NCI-H345 (cell line): ENCODE results near the gene ABR.
"Not testable (repeated sequence)": the region's sequence is repeated elsewhere in the genome, so short reads cannot be mapped to it uniquely, and the experiment has no call there.

Experiments used
- DNase-seq: peaks from one replicate; lab custom pipeline; 2025; lab: John Stamatoyannopoulos, UW

ABR gene

GRCh38 chr17:1071103-1071825 lies 108.5 kb downstream of the ABR start:
- no peak for DNase-seq

DNA sequence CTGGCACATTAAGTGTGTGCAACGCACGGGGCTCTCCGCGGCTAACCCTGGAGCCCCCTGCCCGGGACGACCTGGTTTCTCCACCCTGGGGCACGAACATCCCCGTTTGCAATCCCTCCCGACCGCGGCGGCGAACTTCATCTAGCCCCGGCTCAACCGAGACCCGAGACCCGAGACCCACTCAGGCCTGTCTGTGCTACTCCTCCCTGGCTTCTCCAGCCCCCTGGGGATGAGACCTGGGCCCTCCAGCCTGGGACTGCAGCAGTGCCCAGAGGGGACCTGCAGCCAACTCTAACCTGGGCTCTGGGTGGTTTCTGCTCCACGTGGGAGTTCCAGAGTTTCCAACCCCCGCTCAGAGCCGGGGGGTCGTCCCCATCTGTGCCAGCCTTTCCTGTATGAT lies 109.4 kb downstream of the ABR start:
- no peak for DNase-seq

GRCh38 chr17:1069847-1070246 lies 109.9 kb downstream of the ABR start:
- DNase-seq: no peak

- no peak for DNase-seq
Measured at GRCh38 chr17:1068356-1068755, 111.4 kb downstream of the ABR start.

- no peak for DNase-seq
Measured at GRCh38 chr17:1067282-1067956, 112.4 kb downstream of the ABR start.

DNA sequence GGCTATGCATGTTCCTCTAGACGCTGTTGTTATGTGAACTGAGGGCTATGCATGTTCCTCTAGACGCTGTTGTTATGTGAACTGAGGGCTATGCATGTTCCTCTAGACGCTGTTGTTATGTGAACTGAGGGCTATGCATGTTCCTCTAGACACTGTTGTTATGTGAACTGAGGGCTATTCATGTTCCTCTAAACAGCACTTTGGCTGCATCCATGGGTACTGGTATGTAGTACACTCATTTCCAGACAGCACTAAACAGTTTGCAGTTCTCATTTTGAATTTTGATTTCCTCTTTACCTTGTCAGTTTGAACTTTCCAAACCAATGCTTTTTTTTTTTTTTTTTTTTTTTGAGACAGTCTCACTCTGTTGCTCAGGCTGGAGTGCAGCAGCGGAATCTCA lies 114.4 kb downstream of the ABR start:
- DNase-seq: not testable (repeated sequence)

- no peak for DNase-seq
Measured at GRCh38 chr17:1060991-1061390, 118.8 kb downstream of the ABR start.

- no peak for DNase-seq
Measured at GRCh38 chr17:1059131-1059795, 120.5 kb downstream of the ABR start.

GRCh38 chr17:1058423-1059130 lies 121.2 kb downstream of the ABR start:
- no peak for DNase-seq

- DNase-seq: no peak
Measured at GRCh38 chr17:1056761-1057160, 123.0 kb downstream of the ABR start.

DNA sequence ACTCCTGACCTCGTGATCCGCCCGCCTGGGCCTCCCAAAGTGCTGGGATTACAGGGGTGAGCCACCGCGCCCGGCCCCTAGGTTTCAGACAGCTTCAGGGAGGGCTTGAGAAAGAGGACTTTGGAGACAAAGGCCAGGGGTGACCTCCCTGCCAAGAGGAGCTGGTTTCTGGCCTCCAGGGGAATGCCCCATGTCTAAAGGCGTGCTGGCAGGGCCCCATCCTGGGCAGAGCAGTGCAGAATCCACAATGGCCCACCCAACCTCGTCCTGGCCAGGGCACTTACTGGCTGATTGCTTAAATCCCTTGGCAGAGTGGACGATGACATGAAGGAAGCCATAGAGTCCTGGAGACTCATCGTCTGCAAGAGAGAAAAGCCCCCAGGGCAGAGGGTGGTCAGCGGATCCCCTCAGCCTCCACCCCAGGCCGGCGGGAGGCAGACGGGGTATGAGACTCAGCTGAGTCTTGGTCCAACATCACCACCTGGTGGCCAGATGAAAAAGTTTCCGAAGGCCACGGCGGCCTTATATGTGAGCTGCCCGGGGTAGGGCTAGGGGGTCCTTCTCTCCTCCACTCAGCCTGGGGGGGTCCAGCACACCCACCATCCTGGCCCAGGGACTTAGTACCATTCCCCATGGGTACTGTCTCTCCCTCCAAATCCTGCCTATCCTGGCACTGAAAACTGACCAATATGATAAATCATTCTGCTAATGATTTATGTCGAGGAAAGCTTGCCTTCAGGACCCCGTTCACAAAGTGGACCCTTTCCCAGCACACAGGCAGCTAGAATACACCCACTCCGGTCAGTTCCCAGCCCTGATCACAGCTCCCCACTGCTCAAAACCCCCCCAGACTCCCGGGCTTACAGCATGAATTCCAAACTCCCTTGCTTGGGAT lies 123.8 kb downstream of the ABR start:
- no peak for DNase-seq

DNA sequence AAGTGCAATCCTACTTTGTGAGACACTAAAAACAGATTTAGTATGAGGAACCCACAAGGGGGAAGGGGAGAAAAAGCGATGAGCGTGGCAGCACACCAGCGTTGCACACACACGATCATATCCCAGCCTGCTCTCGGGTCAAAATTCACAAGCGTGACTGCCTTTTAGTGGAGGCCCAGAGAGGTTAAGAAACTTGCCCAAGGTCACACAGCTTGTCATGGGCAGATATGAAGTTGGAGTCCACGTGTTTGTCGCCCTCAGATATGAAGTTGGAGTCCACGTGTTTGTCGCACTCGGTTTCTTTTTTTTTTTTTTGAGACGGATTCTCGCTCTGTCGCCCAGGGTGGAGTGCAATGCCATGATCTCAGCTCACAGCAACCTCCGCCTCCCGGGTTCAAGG lies 124.5 kb downstream of the ABR start:
- DNase-seq: no peak

- no peak for DNase-seq
Measured at GRCh38 chr17:1054656-1055055, 125.1 kb downstream of the ABR start.

- DNase-seq: no peak
Measured at GRCh38 chr17:1053661-1054360, 126.0 kb downstream of the ABR start.

DNA sequence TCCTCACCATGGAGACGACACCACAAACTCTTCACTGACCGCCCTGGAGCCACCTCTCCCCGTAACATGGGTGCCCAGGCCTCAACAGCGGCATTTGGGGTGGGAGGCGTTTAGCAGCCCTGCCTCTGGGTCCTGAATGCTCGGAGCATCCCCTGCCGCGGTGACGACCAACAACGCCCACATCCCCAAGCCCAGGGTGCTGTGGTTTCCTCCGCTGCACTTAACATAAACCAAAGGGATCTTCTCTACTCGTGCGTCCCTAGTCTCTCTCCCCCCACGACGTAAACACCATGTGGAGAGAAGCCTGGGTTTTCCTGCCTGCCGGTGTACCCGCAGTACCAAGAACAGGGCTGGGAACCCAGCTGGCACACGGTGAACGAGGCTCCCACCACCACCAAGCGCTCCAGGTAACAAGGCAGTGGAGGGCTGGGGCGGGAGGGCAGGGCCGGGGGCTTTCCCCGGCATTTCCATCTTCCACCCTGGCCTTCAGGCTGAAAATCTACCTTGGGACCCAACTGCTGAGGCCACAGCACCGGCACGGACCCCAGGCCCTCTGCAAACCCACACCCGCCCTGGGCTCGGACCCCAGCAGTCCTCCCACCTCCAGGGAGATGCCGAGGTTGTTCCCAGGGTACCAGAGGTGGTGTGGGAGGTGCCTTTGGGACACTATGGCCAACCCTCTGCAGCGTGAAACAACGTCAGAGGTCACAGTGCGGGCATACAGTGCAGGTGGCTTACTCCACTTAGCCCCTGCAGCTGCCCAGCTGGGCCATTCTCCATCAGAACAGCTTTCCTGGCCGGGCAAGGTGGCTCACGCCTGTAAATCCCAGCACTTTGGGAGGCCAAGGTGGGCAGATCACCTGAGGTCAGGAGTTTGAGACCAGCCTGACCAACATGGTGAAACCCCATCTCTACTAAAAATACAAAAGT lies 128.5 kb downstream of the ABR start:
- no peak for DNase-seq

DNA sequence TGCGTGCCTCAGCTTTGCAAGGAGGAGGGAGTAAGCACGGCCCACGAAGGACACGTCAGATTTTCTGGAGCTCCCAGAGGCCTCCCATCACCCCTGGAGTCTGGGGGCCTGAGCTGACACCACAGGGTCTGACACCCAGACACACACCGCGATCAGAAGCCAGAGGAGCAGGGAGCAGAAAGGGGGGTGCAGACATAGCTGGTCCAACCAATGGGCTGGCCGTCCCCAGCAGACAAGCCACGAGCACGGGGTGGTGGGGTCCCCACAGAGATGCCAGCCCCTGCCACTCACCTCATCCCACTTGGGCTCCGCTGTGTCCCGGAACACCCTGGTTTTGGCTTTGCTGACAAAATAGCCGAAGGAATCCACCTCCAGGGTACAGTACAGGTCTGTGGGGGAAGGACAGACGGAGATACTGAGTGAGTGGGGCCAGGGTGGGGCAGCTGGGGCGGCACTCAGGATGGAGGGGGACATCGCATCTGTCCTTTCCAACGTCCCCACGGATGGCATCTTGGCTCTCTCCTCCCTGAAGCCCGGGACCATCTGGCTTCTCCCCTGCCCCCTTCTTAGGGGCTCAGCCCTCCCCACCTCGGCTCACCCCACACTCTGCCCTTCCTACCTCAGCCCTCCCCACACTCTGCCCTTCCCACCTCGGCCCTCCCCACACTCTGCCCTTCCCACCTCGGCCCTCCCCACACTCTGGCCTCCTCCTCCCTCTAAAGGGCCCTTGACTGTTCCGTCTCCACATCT lies 129.4 kb downstream of the ABR start:
- no peak for DNase-seq

GRCh38 chr17:1049446-1050225 lies 130.1 kb downstream of the ABR start:
- no peak for DNase-seq

DNA sequence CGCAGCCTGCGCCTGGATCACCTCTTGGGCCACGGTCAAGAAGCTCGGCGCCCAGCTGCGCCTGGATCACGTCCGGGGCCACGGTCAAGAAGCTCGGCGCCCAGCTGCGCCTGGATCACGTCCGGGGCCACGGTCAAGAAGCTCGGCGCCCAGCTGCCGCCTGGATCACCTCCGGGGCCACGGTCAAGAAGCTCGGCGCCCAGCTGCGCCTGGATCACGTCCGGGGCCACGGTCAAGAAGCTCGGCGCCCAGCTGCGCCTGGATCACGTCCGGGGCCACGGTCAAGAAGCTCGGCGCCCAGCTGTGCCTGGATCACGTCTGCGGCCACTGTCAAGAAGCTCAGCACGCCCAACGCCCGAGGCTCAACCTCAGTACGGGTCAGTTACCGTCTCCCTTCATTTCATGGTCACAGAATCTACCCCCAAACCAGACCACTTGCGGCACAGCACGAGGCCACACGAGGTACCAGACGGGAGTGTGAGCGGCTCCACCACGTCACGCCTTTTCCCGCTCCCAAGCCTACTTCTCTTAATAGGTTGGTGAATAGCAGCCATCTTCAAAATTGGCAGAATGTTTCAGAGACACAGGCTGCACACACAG lies 131.2 kb downstream of the ABR start:
- not testable (repeated sequence) for DNase-seq
